ENCODE measurements around the gene KRTAP10-10. TPM values are rescaled to one million over a fixed set of nuclear protein-coding genes. Genes with fewer than 3 reads are reported as not detected.
"Not testable (repeated sequence)": the region's sequence is repeated elsewhere in the genome, so short reads cannot be mapped to it uniquely, and the experiment has no call there.

Gene KRTAP10-10
- total RNA-seq, 1 donor = not detected

DNA sequence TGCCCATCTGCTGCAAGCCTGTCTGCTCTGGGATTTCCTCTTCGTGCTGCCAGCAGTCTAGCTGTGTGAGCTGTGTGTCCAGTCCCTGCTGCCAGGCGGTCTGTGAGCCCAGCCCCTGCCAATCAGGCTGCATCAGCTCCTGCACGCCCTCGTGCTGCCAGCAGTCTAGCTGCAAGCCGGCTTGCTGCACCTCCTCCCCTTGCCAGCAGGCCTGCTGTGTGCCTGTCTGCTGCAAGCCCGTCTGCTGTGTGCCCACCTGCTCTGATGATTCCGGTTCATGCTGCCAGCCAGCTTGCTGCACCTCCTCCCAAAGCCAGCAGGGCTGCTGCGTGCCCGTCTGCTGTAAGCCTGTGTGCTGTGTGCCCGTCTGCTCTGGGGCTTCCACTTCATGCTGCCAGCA is 36.1 kb upstream of the KRTAP10-10 start:
- not testable (repeated sequence) for H3K27me3 ChIP-seq (ENCODE audit: insufficient read depth, low read length); H2AFZ ChIP-seq (ENCODE audit: low read length); H3K27ac ChIP-seq (ENCODE audit: low read depth, low read length); H3K4me2 ChIP-seq (ENCODE audit: insufficient read depth, low read length); H3K4me3 ChIP-seq (ENCODE audit: insufficient read depth, low read length); H4K20me1 ChIP-seq (ENCODE audit: insufficient read depth, low read length); H3K9me3 ChIP-seq (ENCODE audit: low read depth, low read length); DNase-seq (ENCODE audit: insufficient read length, low spot score, missing footprints); H3K79me2 ChIP-seq (ENCODE audit: insufficient read depth, low read length); H3K4me1 ChIP-seq (ENCODE audit: insufficient read depth, low read length); H3K36me3 ChIP-seq (ENCODE audit: insufficient read depth, low read length)

DNA sequence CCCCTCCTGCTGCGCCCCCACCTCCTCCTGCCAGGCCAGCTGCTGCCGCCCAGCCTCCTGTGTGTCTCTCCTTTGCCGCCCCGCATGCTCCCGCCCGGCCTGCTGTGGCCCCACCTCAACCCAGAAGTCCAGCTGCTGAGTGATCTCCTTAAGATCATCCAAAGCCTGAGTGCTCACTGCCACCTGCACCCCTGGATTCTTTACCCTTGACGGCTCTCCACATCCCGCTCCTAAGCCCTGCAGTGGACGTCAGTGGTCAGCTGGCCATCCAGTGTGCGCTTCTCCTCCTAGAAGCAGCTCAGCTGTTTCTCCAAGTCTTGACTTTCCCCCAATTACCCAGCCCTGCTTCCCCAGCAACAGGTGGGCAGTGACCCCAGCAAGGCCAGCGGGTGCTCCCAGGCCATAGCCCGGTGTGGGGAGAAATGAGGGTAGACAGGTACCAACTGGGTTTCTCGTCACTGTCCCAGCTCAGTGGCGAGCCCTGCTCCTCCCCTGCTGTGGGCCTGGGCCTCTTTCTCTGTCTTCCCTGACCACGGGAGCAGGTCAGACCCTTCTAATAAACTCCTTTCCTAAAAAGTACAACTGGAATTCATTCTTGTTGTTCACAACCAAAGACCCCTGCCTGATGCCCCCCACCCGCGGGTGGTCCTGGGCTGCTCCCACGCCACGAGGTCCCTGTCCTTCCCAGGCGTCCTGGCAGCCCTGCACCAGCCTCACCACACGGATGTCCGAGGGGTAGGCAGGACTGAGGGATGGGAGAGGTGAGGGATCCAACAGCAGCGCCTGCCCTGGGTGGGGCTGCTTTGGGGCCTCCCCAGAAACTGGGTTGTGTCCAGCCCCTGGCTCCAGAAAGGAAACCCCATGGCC is 35.3 kb upstream of the KRTAP10-10 start:
- Histone ChIP-seq H3K36me3 (ENCODE audit: insufficient read depth, low read length) (no peaks in the 10 kb centered on the region), H3K79me2 (ENCODE audit: insufficient read depth, low read length) (no peaks in the 10 kb centered on the region), H4K20me1 (ENCODE audit: insufficient read depth, low read length) (no peaks in the 10 kb centered on the region), H3K4me3 (ENCODE audit: insufficient read depth, low read length) (no peak overlapping the region), H2AFZ (ENCODE audit: low read length) (no peak overlapping the region), H3K4me1 (ENCODE audit: insufficient read depth, low read length) (no peaks in the 10 kb centered on the region), H3K27ac (ENCODE audit: low read depth, low read length) (no peak overlapping the region), H3K9me3 (ENCODE audit: low read depth, low read length) (no peaks in the 10 kb centered on the region), H3K27me3 (ENCODE audit: insufficient read depth, low read length) (no peaks in the 10 kb centered on the region), H3K4me2 (ENCODE audit: insufficient read depth, low read length) (no peak overlapping the region)
- no peak for DNase-seq (ENCODE audit: insufficient read length, low spot score, missing footprints)
- no peak for TF ChIP-seq CTCF (IDR thresholded peaks at IDR 0.05; ENCODE audit: extremely low read depth, low read depth, low read length)

- Histone ChIP-seq H3K27me3 (ENCODE audit: insufficient read depth, low read length) (no peaks in the 10 kb centered on the region), H3K79me2 (ENCODE audit: insufficient read depth, low read length) (no peaks in the 10 kb centered on the region), H2AFZ (ENCODE audit: low read length) (no peak overlapping the region), H3K36me3 (ENCODE audit: insufficient read depth, low read length) (no peaks in the 10 kb centered on the region), H3K4me1 (ENCODE audit: insufficient read depth, low read length) (no peaks in the 10 kb centered on the region), H4K20me1 (ENCODE audit: insufficient read depth, low read length) (no peaks in the 10 kb centered on the region), H3K4me2 (ENCODE audit: insufficient read depth, low read length) (no peak overlapping the region), H3K9me3 (ENCODE audit: low read depth, low read length) (no peaks in the 10 kb centered on the region), H3K4me3 (ENCODE audit: insufficient read depth, low read length) (no peak overlapping the region), H3K27ac (ENCODE audit: low read depth, low read length) (no peak overlapping the region)
- DNase-seq (ENCODE audit: insufficient read length, low spot score, missing footprints) = no peak
- TF ChIP-seq CTCF (IDR thresholded peaks at IDR 0.05; ENCODE audit: extremely low read depth, low read depth, low read length) = no peak
Observed at GRCh38 chr21:44602463-44602850, 34.7 kb upstream of the KRTAP10-10 start.

- Histone ChIP-seq H3K4me1 (ENCODE audit: insufficient read depth, low read length) (no peaks in the 10 kb centered on the region), H3K9me3 (ENCODE audit: low read depth, low read length) (no peaks in the 10 kb centered on the region), H3K4me3 (ENCODE audit: insufficient read depth, low read length) (no peak overlapping the region), H3K79me2 (ENCODE audit: insufficient read depth, low read length) (no peaks in the 10 kb centered on the region), H3K36me3 (ENCODE audit: insufficient read depth, low read length) (no peaks in the 10 kb centered on the region), H3K27me3 (ENCODE audit: insufficient read depth, low read length) (no peaks in the 10 kb centered on the region), H4K20me1 (ENCODE audit: insufficient read depth, low read length) (no peaks in the 10 kb centered on the region), H2AFZ (ENCODE audit: low read length) (no peak overlapping the region), H3K4me2 (ENCODE audit: insufficient read depth, low read length) (no peak overlapping the region), H3K27ac (ENCODE audit: low read depth, low read length) (no peak overlapping the region)
- DNase-seq (ENCODE audit: insufficient read length, low spot score, missing footprints) = no peak
- TF ChIP-seq CTCF (IDR thresholded peaks at IDR 0.05; ENCODE audit: extremely low read depth, low read depth, low read length) = no peak
Observed at GRCh38 chr21:44603109-44603875, 33.9 kb upstream of the KRTAP10-10 start.

All from osteoblast (primary cell).